DMS53 (cell line): ENCODE measurements around the gene RNPEPL1.

ENCODE experiments used
- DNase-seq: peaks from one replicate; lab custom pipeline; 2025; lab: John Stamatoyannopoulos, UW

Gene RNPEPL1

GRCh38 chr2:240565333-240566202 is 2.7 kb upstream of the RNPEPL1 start:
- DNase-seq: peak; percentile 95

- peak; percentile 92 for DNase-seq
Measured at GRCh38 chr2:240566203-240567136, 1.8 kb upstream of the RNPEPL1 start.

- peak; percentile 59 for DNase-seq
Measured at GRCh38 chr2:240567137-240567871, 980 bp upstream of the RNPEPL1 start.

DNA sequence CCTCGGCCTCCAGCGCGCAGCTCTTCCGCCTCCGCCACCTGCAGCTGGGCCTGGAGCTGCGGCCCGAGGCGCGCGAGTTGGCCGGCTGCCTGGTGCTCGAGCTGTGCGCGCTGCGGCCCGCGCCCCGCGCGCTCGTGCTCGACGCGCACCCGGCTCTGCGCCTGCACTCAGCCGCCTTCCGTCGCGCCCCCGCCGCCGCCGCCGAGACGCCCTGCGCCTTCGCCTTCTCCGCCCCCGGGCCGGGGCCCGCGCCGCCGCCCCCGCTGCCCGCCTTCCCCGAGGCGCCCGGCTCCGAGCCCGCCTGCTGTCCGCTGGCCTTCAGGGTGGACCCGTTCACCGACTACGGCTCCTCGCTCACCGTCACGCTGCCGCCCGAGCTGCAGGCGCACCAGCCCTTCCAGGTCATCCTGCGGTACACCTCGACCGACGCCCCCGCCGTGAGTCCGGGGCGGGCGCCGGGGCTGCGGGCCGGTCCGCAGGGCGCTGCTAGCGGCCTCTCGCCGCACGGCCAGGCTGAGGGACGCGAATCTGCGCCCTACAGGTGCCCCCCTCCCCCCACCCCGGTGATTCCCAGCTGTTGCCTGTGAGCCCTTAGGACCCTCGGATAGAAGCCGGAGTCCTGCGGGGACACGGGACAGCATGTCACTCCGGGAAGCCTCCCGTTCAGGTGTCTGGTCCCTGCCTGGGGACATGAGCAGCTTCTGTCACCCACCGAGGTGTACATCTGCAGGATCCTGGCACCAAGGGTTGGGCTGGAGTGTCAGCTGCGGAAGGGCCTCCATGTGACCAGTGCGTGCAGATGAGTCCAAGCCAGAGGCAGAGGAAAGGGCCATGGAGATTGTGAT is 616 bp downstream of the RNPEPL1 start:
- peak; percentile 81 for DNase-seq

GRCh38 chr2:240569523-240569997 is 1.3 kb downstream of the RNPEPL1 start:
- no peak for DNase-seq

- DNase-seq: no peak
Measured at GRCh38 chr2:240569998-240570530, 1.8 kb downstream of the RNPEPL1 start.

GRCh38 chr2:240570531-240571313 is 2.4 kb downstream of the RNPEPL1 start:
- DNase-seq: no peak

DNA sequence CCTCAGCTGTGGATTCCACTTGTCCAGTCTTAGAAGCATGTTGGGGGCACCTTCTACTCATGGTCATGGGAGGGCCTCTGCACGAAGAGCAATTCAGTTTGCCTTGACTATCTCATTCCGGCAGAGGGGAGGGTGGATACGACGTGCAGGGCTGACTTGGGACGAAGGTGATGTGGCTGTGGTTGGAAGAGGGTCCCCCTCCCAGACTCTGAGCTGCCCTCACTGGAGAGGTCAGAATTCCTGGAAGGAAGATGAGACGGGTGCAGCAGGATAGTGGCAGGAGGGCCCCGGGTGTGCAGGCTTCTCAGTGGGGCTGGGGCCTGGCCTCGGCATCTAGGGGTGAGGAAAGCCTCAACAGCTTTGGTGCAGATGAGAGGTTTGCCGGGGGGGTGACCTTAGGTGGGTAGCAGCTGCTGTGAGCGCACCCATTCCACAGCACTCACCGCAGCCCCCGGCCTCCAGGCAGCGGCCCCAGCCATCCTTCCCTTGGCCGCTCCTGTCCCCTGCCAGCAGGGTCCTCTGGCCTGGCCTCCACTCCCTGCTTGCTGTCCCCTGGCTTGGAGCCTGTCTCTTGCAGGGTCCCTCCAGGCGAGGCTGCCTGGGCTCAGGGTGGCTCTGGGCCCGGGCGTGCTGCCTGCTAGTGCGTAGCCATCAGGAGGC is 3.2 kb downstream of the RNPEPL1 start:
- DNase-seq: no peak

GRCh38 chr2:240572141-240573031 is 4.1 kb downstream of the RNPEPL1 start:
- DNase-seq: no peak

DNA sequence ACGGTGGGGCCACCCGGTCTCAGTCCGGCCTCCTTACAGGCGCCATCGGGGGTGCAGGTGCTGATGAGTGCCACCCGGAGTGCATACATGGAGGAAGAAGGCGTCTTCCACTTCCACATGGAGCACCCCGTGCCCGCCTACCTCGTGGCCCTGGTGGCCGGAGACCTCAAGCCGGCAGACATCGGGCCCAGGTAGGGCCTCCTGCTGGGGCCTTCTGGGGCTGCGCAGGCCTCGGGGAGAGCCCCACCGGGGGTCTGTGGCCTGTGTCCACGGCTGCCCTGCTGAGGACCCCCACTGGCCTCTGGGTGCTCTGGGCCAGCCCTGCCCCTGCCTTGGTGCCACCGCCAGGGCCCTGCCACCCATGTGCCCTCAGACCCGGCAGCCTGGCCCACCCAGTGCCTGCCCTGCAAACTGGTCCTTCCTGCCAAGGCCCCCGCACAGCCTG is 4.8 kb downstream of the RNPEPL1 start:
- DNase-seq: no peak

DNA sequence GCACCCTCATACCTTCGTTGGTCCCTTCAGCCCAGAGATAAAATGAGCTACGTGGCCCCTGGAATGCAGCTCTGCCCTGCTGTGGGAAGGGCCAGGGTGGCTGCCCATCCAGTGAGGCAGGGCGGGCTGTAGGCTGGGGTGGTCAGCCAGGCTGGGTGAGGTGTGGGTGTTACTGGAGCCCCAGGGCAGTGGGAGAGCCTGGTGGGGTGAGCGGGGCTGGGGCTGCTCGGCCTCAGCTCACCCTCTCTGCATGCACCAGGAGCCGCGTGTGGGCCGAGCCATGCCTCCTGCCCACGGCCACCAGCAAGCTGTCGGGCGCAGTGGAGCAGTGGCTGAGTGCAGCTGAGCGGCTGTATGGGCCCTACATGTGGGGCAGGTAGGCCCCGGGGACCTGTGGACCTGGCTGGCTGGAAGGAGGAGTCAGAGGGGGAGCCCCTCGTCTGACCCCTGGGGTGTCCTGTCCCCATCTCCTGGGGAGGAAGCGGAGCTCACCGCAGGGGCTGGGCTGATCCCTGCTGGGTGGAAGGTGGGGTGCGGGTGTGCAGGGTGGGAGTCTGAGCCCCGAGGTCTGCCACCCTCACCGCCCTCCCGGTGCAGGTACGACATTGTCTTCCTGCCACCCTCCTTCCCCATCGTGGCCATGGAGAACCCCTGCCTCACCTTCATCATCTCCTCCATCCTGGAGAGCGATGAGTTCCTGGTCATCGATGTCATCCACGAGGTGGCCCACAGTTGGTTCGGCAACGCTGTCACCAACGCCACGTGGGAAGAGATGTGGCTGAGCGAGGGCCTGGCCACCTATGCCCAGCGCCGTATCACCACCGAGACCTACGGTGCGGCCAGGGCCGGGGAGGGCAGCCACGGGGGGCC is 5.5 kb downstream of the RNPEPL1 start:
- no peak for DNase-seq

DNA sequence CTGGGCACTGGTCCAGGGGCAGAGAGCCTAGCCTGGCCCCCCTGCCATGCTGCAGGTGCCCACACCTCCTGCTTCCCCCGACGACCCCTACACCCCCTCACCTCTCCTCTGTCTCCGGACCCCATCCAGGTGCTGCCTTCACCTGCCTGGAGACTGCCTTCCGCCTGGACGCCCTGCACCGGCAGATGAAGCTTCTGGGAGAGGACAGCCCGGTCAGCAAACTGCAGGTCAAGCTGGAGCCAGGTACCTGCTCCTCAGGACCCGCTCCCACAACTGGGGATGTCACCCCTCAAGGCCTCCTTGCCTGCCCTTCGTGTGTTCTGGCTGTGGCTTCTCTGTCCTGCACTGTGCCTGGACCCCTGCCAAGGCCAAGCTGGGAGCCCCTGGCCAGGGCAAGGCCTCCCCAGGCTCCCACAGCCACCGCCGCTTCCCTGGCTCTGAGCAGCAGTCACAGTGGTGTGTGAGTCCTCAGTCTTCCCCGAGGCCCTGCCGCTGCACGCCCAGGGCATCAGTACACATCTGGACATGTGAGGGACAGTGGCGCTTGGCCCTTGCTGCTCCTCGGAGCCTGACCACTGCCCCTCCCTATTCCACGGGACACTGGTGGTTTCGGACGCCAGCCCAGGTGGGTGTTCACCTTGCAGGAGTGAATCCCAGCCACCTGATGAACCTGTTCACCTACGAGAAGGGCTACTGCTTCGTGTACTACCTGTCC is 6.3 kb downstream of the RNPEPL1 start:
- DNase-seq: no peak

GRCh38 chr2:240575101-240575965 is 7.0 kb downstream of the RNPEPL1 start:
- DNase-seq: no peak

GRCh38 chr2:240576036-240576435 is 7.8 kb downstream of the RNPEPL1 start:
- DNase-seq: no peak

GRCh38 chr2:240576436-240577205 is 8.3 kb downstream of the RNPEPL1 start:
- DNase-seq: no peak
